K562 (cell line): ENCODE results near the gene NRXN3. TPM values are rescaled to one million over a fixed set of nuclear protein-coding genes. Genes with fewer than 3 reads are reported as not detected.

Source experiments
- ATAC-seq: fragments of 200-7000 bp; cut with Tn5 transposase; 3 replicates; pipeline ENCODE4 v1.9.1; 2020; ENCODE audit warnings: moderate library complexity
- BruUV-seq: library from RNA; stranded (reverse); fragments of 400-500 nt; replicated peaks from 2 replicates; lab custom pipeline; 2021; lab: Mats Ljungman, UMichigan
- CTCF ChIA-PET: fragments of 300-600 bp; formaldehyde crosslinking; extraction: SDS; loops from one replicate; lab custom pipeline; 2021; ENCODE audit warnings: low intra/inter-chr PET ratio; lab: Yijun Ruan, JAX
- POLR2A ChIA-PET: fragments of 300-600, 350-650 bp; sonication (Branson Sonifier 250); formaldehyde crosslinking; extraction: SDS; loops from one replicate; lab custom pipeline; 2021; ENCODE audit warnings: antibody characterized with exemption, inconsistent platforms; lab: Yijun Ruan, JAX
- DNase-seq, 4 experiments: peaks; one replicate each; pipeline versions ENCODE4 v3.0.0 to v3.0.0-alpha.2; 2011 to 2018; ENCODE audit warnings: low spot score in 3 of 4, mixed read lengths in 3 of 4; ENCODE audit errors: extremely low read depth in 1 of 4
- FAIRE-seq: peaks from 2 replicates; lab custom pipeline; 2011; peaks lifted over from hg19 to GRCh38; lab: Jason Lieb, UNC
- H2AFZ ChIP-seq: 2 replicates; pipeline ENCODE4 v1.6.0; 2011; ENCODE audit warnings: low read depth, low read length, control low read depth, inconsistent platforms
- H3K27ac ChIP-seq: fragments of 200-600 bp; 3 replicates; pipeline ENCODE4 v1.8.0; 2011; ENCODE audit warnings: low read depth, mild to moderate bottlenecking, control low read depth, inconsistent platforms, low read length, moderate library complexity, mixed read lengths; ENCODE audit errors: extremely low read depth
- H3K27me3 ChIP-seq, 2 experiments: fragments of 300-600 bp in 1 of 2; 2 replicates in 1 of 2; 3 replicates in 1 of 2; pipeline versions ENCODE4 v1.6.0 to v1.8.0; 2011; ENCODE audit warnings: inconsistent platforms in 2 of 2, low read length in 2 of 2, mild to moderate bottlenecking in 1 of 2, mixed read lengths in 1 of 2, moderate library complexity in 1 of 2; ENCODE audit not compliant: control insufficient read depth in 2 of 2, insufficient read depth in 2 of 2
- H3K36me3 ChIP-seq: fragments of 300-600 bp; 3 replicates; pipeline ENCODE4 v1.8.0; 2011; ENCODE audit warnings: mild to moderate bottlenecking, low read length, inconsistent platforms; ENCODE audit not compliant: control insufficient read depth, insufficient read depth
- H3K4me1 ChIP-seq, 2 experiments: fragments of 200-600 bp in 1 of 2; replicated peaks in 1 of 2; 2 replicates in 1 of 2; 3 replicates in 1 of 2; pipeline versions ENCODE4 v1.5.1 to v1.8.0; 2011; ENCODE audit warnings: inconsistent platforms in 2 of 2, low read length in 2 of 2, mild to moderate bottlenecking in 1 of 2, mixed read lengths in 1 of 2, moderate library complexity in 1 of 2; ENCODE audit not compliant: control insufficient read depth in 2 of 2, insufficient read depth in 2 of 2
- H3K4me2 ChIP-seq: 2 replicates; pipeline ENCODE4 v1.6.1; 2011; ENCODE audit warnings: low read length, control low read depth, inconsistent platforms, mixed read lengths; ENCODE audit not compliant: insufficient read depth
- H3K4me3 ChIP-seq: fragments of 200-600 bp; sonication (generic), shearing (Covaris generic); 2 replicates; pipeline ENCODE4 v1.5.1; 2016; ENCODE audit warnings: control low read depth, inconsistent platforms
- H3K79me2 ChIP-seq: fragments of 200-600 bp; 3 replicates; pipeline ENCODE4 v1.8.0; 2011; ENCODE audit warnings: low read length, inconsistent platforms; ENCODE audit not compliant: control insufficient read depth, insufficient read depth
- H3K9ac ChIP-seq, 2 experiments: 2 replicates each; pipeline versions ENCODE4 v1.6.0 to v1.6.1; 2011; ENCODE audit warnings: low read depth in 2 of 2, low read length in 2 of 2, control low read depth in 1 of 2, inconsistent platforms in 1 of 2, mild to moderate bottlenecking in 1 of 2, mixed read lengths in 1 of 2; ENCODE audit not compliant: insufficient read depth in 1 of 2
- H3K9me1 ChIP-seq: one replicate; pipeline ENCODE4 v1.6.0; 2011; ENCODE audit warnings: inconsistent platforms, mild to moderate bottlenecking, low read length, moderate library complexity; ENCODE audit not compliant: control insufficient read depth, insufficient read depth
- H3K9me3 ChIP-seq: replicated peaks from 2 replicates; pipeline ENCODE4 v1.5.1; 2011; ENCODE audit warnings: low read depth, low read length, inconsistent platforms; ENCODE audit not compliant: control insufficient read depth, insufficient read depth
- H4K20me1 ChIP-seq: replicated peaks from 2 replicates; pipeline ENCODE4 v1.6.1; 2011; ENCODE audit warnings: low read length, inconsistent platforms, mixed read lengths; ENCODE audit not compliant: control insufficient read depth, insufficient read depth
- CREB5 ChIP-seq: fragments of 250-450 bp; sonication (Bioruptor Pico); IDR thresholded peaks from 2 replicates; pipeline ENCODE4 v1.5.0; 2020; ENCODE audit warnings: mild to moderate bottlenecking
- FOXP1 ChIP-seq: sonication (generic); formaldehyde crosslinking; IDR thresholded peaks from 2 replicates; pipeline ENCODE4 v1.8.0; 2022; ENCODE audit warnings: mild to moderate bottlenecking, missing genetic modification reagents
- KLF16 ChIP-seq: IDR thresholded peaks from 2 replicates; pipeline ENCODE4 v1.6.1; 2016; ENCODE audit warnings: antibody characterized with exemption
- SMAD2 ChIP-seq: fragments of 150-350 bp; IDR thresholded peaks from 2 replicates; pipeline ENCODE4 v1.6.1; 2014; ENCODE audit warnings: low read depth, mild to moderate bottlenecking, low read length
- SMARCA4 ChIP-seq: fragments of 450-650 bp; IDR thresholded peaks from 2 replicates; pipeline ENCODE4 v1.6.1; 2016
- ZBTB43 ChIP-seq: sonication (generic); formaldehyde crosslinking; IDR thresholded peaks from 2 replicates; pipeline ENCODE4 v1.8.0; 2023; ENCODE audit warnings: mild to moderate bottlenecking, missing genetic modification reagents
- ZNF134 ChIP-seq: fragments of 250-450 bp; sonication (Bioruptor Pico); conservative IDR thresholded peaks from 2 replicates; pipeline ENCODE4 v1.4.0; 2020
- ZNF184 ChIP-seq: sonication (generic); formaldehyde crosslinking; IDR thresholded peaks from 2 replicates; pipeline ENCODE4 v1.5.0; 2020; ENCODE audit warnings: missing genetic modification reagents
- ZNF212 ChIP-seq: fragments of 450-650 bp; formaldehyde crosslinking; IDR thresholded peaks from 2 replicates; pipeline ENCODE4 v1.4.0; 2020; ENCODE audit warnings: mild to moderate bottlenecking
- ZNF239 ChIP-seq: fragments of 250-450 bp; sonication (Bioruptor Pico); IDR thresholded peaks from 2 replicates; pipeline ENCODE4 v1.4.0; 2020; ENCODE audit warnings: mild to moderate bottlenecking
- ZNF436 ChIP-seq: fragments of 250-450, 450-650 bp; sonication (Bioruptor Pico); formaldehyde crosslinking; IDR thresholded peaks from 2 replicates; pipeline ENCODE4 v1.7.0; 2020; ENCODE audit warnings: mild to moderate bottlenecking
- WGBS: fragments of 100-300 bp; shearing (Covaris generic); methylation state at CpG from one replicate; pipeline ENCODE4 v1.1.6; 2016; ENCODE audit warnings: low coverage, mixed read lengths; ENCODE audit not compliant: insufficient coverage; ENCODE audit errors: missing lambda C conversion rate; 5-methylcytosine and 5-hydroxymethylcytosine counted together
- in situ Hi-C: fragments of 300-500 bp; cut with MboI; formaldehyde crosslinking; loops from 4 replicates; pipeline ENCODE4 v1.15.0; 2018; ENCODE audit warnings: inconsistent platforms, mixed read lengths
- intact Hi-C: fragments of 100-400 bp; cut with micrococcal nuclease; formaldehyde crosslinking; loops from 2 replicates; pipeline ENCODE4 v1.14.2; 2022
- polyA plus RNA-seq, 8 experiments: library from polyadenylated mRNA; depleted of rRNA in 4 of 8; stranded (reverse) in 5 of 8; unstranded in 3 of 8; fragments of >200 nt; fragmentation: Nextera tagmentation in 2 of 8; fragmentation: Illumina TruSeq in 1 of 8; extraction: Ambion mirVana in 2 of 8; extraction: Trizol in 1 of 8; gene quantifications; 2 replicates each; pipeline versions ENCODE4 v1.2.1 to v1.2.3, GENCODE V29; 2011 to 2014; ENCODE audit warnings: inconsistent platforms in 1 of 8, missing spikeins in 1 of 8
- total RNA-seq, 7 experiments: library from RNA; depleted of rRNA in 6 of 7; stranded (reverse); fragments of >200 nt in 6 of 7; fragmentation: Illumina TruSeq in 2 of 7; extraction: Trizol in 2 of 7; gene quantifications; 2 replicates each; pipeline versions ENCODE4 v1.2.1 to v1.2.3, GENCODE V29; 2011 to 2021; ENCODE audit warnings: low replicate concordance in 1 of 7
- TF ChIP-seq, protein P1 (sequence below): fragments of 250-450 bp; sonication (Bioruptor Pico); IDR thresholded peaks from 2 replicates; pipeline ENCODE4 v1.4.0; 2020
- TF ChIP-seq, protein P2 (sequence below): fragments of 250-450 bp; sonication (Bioruptor Pico); IDR thresholded peaks from 2 replicates; pipeline ENCODE4 v1.4.0; 2020; ENCODE audit warnings: borderline replicate concordance

Gene NRXN3
- total and polyA plus RNA-seq, 9 of the 15 experiments (the other 6 are each of a cell fraction or from before 2014, with no cell fraction given): 0.09 TPM; not detected in 8

- no peak overlapping the region for H3K4me2 ChIP-seq
- no peaks in the 10 kb centered on the region for H3K79me2 ChIP-seq
- POLR2A ChIA-PET: interaction anchor here (0.6 kb wide), 1 partner anchor 13 kb away, joined by 3 read pairs; no protein-coding TSS in a partner anchor
- H3K4me3 ChIP-seq: no peak overlapping the region
- TF ChIP-seq ZNF134 (CRISPR knock-in tag): no peak
- ATAC-seq (no peak), DNase-seq (no peak), FAIRE-seq (no peak)
- no peak overlapping the region for H3K27ac ChIP-seq
- no peaks in the 10 kb centered on the region for H3K4me1 ChIP-seq
- no peaks in the 10 kb centered on the region for H4K20me1 ChIP-seq
- intact Hi-C loops: no loop called here
- WGBS: 0% methylated on average over 3 of the region's 4 CpGs
- no peak overlapping the region for H3K9ac ChIP-seq
- H3K9me3 ChIP-seq: no peaks in the 10 kb centered on the region
- CTCF ChIA-PET: no interaction called here
- no TSS peak for BruUV-seq
- H3K36me3 ChIP-seq: no peaks in the 10 kb centered on the region
- in situ Hi-C loops: no loop called here
- no peaks in the 10 kb centered on the region for H3K9me1 ChIP-seq
- no peaks in the 10 kb centered on the region for H3K27me3 ChIP-seq
- H2AFZ ChIP-seq: no peak overlapping the region
These were observed 318.8 kb downstream of the NRXN3 start for GRCh38 chr14:78488938-78489337.

DNA sequence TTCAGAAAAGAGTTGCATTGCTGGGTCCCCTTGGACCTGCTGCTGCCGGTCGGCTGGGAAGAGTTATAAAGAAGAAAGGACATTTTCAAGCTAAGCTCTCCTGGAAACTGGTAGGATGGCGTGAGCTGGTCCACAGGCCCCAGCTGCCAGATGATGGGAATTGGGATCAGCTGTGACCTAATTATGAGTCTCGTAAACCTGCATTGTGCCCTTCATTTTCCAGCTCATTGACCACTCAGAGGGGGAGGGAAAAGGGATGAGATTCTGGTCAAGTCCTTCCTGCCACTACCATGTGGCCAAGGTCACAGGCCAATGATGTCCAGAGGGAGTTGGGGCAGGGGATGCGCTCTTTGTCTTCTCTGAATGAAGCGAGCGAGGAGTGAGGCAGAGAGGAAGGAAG is 320.9 kb downstream of the NRXN3 start:
- DNase-seq (no peak), ATAC-seq (no peak), FAIRE-seq (no peak)
- Histone ChIP-seq H4K20me1 (no peaks in the 10 kb centered on the region), H3K4me2 (no peak overlapping the region), H3K4me1 (no peaks in the 10 kb centered on the region), H3K27ac (no peak overlapping the region), H3K9me1 (no peaks in the 10 kb centered on the region), H3K27me3 (no peaks in the 10 kb centered on the region), H3K36me3 (no peaks in the 10 kb centered on the region), H3K79me2 (no peaks in the 10 kb centered on the region), H3K4me3 (no peak overlapping the region), H2AFZ (no peak overlapping the region), H3K9ac (no peak overlapping the region), H3K9me3 (no peaks in the 10 kb centered on the region)
- no TSS peak for BruUV-seq
- intact Hi-C loops: no loop called here
- CTCF ChIA-PET: no interaction called here
- 4% methylated on average over 7 of the region's 7 CpGs for WGBS
- in situ Hi-C loops: no loop called here
- POLR2A ChIA-PET: no interaction called here
- TF ChIP-seq, protein P1, sequence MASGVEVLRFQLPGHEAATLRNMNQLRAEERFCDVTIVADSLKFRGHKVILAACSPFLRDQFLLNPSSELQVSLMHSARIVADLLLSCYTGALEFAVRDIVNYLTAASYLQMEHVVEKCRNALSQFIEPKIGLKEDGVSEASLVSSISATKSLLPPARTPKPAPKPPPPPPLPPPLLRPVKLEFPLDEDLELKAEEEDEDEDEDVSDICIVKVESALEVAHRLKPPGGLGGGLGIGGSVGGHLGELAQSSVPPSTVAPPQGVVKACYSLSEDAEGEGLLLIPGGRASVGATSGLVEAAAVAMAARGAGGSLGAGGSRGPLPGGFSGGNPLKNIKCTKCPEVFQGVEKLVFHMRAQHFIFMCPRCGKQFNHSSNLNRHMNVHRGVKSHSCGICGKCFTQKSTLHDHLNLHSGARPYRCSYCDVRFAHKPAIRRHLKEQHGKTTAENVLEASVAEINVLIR: no peak
- TF ChIP-seq ZNF436: no peak
- TF ChIP-seq, protein P2, sequence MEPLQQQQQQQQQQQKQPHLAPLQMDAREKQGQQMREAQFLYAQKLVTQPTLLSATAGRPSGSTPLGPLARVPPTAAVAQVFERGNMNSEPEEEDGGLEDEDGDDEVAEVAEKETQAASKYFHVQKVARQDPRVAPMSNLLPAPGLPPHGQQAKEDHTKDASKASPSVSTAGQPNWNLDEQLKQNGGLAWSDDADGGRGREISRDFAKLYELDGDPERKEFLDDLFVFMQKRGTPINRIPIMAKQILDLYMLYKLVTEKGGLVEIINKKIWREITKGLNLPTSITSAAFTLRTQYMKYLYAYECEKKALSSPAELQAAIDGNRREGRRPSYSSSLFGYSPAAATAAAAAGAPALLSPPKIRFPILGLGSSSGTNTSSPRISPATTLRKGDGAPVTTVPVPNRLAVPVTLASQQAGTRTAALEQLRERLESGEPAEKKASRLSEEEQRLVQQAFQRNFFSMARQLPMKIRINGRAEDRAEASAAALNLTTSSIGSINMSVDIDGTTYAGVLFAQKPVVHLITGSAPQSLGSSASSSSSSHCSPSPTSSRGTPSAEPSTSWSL: no peak
- no peak for TF ChIP-seq ZNF239 (CRISPR knock-in tag)
- TF ChIP-seq ZNF212 (CRISPR knock-in tag): no peak
- no peak for TF ChIP-seq KLF16
- no peak for TF ChIP-seq SMARCA4
- TF ChIP-seq ZBTB43 (CRISPR knock-in tag): no peak
- no peak for TF ChIP-seq ZNF184 (CRISPR knock-in tag)
- TF ChIP-seq SMAD2: no peak
- no peak for TF ChIP-seq FOXP1 (CRISPR knock-in tag)
- TF ChIP-seq CREB5 (CRISPR knock-in tag): no peak
